ENCODE results near the gene EFNA1. TPM values are rescaled to one million over a fixed set of nuclear protein-coding genes. Genes with fewer than 3 reads are reported as not detected.

The EFNA1 gene
- total RNA-seq, 1 donor from 2014 or later = 144 TPM

DNA sequence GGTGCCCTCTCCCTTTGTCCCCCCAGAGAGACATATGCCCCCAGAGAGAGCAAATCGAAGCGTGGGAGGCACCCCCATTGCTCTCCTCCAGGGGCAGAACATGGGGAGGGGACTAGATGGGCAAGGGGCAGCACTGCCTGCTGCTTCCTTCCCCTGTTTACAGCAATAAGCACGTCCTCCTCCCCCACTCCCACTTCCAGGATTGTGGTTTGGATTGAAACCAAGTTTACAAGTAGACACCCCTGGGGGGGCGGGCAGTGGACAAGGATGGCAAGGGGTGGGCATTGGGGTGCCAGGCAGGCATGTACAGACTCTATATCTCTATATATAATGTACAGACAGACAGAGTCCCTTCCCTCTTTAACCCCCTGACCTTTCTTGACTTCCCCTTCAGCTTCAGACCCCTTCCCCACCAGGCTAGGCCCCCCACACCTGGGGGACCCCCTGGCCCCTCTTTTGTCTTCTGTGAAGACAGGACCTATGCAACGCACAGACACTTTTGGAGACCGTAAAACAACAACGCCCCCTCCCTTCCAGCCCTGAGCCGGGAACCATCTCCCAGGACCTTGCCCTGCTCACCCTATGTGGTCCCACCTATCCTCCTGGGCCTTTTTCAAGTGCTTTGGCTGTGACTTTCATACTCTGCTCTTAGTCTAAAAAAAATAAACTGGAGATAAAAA lies 40.7 kb upstream of the EFNA1 start:
- DNase-seq (no peak), ATAC-seq (no peak)
- Histone ChIP-seq H3K4me3 (no peak overlapping the region), H3K9me3 (no peaks in the 10 kb centered on the region), H3K27ac (no peak overlapping the region), H3K4me1 (peaks cover 40% of the 10 kb centered on the region), H3K36me3 (no peaks in the 10 kb centered on the region), H3K27me3 (ENCODE audit: low read depth) (peaks cover 25% of the 10 kb centered on the region)
- intact Hi-C loops (cut with DNase I) = no loop called here
- TF ChIP-seq, protein P1, sequence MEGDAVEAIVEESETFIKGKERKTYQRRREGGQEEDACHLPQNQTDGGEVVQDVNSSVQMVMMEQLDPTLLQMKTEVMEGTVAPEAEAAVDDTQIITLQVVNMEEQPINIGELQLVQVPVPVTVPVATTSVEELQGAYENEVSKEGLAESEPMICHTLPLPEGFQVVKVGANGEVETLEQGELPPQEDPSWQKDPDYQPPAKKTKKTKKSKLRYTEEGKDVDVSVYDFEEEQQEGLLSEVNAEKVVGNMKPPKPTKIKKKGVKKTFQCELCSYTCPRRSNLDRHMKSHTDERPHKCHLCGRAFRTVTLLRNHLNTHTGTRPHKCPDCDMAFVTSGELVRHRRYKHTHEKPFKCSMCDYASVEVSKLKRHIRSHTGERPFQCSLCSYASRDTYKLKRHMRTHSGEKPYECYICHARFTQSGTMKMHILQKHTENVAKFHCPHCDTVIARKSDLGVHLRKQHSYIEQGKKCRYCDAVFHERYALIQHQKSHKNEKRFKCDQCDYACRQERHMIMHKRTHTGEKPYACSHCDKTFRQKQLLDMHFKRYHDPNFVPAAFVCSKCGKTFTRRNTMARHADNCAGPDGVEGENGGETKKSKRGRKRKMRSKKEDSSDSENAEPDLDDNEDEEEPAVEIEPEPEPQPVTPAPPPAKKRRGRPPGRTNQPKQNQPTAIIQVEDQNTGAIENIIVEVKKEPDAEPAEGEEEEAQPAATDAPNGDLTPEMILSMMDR (IDR thresholded peaks at IDR 0.05) = no peak

DNA sequence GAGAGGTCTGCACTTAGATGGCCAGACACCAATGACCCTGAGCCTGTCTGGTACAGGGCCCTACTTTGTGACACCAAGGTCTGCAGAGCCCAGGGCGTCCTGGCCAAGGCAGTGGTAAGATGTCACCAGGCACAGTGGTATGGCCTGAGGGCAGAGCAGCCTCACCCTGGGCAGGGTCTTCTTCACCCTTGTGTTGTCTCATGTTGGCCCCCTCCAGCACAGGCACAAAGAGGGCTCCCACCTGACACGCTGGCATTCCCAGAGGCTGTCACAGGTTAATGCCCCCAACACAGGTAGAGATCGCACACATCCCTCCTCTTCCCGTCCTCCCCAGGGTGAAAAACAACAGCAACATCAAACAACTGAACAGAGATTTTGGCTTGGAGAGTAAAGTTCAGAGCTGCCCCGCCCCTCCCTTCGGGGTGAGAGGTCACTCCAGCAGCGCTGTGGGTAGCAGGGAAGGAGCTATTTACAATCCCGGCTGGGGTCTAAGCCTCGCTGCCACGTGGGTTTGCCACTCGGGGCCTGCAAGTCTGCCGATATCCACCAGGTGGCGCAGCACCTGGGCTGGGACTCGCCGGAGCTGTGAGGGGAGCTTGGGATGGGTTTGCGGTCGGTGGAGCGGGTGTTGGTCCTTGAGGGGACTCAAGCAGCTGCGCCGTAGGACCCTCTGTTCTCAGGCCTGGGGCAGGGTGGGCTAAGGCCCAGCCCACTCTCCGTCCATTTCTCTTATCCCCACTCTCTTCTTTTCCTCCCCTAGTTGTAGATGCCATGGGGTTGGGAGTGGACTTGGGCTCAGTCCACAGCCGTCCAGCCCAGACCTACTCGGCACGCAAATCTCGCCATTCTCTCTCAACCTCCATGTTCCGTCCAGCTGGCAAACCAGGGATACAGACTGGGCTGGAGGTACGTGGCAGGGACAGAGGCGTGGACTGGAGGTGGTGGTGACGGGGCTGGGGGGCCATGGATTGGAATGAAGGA lies 36.3 kb upstream of the EFNA1 start:
- H3K27ac ChIP-seq = no peak overlapping the region
- intact Hi-C loops (cut with DNase I) = loop anchor here (5.0 kb wide), 1 partner anchor 76 kb away; no protein-coding TSS in a partner anchor
- TF ChIP-seq, protein P1 (IDR thresholded peaks at IDR 0.05) = peak; percentile 99
- H3K36me3 ChIP-seq = no peaks in the 10 kb centered on the region
- no peaks in the 10 kb centered on the region for H3K9me3 ChIP-seq
- H3K4me3 ChIP-seq = peak overlapping the region; percentile 14
- peak; percentile 71 to 80 for ATAC-seq
- H3K27me3 ChIP-seq (ENCODE audit: low read depth) = no peaks in the 10 kb centered on the region
- DNase-seq = peak; percentile 86
- peaks cover 22% of the 10 kb centered on the region for H3K4me1 ChIP-seq

DNA sequence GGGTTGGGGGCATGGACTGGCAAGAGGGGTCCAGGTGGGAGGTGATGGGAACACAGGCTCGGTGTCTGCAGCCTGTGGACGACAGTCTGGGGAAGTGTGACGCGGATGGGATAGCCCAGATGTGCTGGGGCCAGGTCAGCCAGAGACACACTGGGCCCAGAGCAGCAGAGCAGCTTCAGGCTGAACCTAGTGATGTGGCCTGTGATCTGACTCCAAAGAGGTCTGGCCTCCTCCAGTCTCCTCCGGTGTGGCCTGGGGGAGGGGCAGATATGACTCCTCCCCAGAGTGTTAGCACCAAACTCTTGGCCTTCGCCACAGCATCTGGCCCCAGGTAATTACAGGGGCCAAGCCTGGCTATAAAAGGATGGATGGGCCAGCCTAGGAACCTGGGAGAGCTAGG lies 35.5 kb upstream of the EFNA1 start:
- Histone ChIP-seq H3K9me3 (no peaks in the 10 kb centered on the region), H3K27ac (no peak overlapping the region), H3K27me3 (ENCODE audit: low read depth) (no peaks in the 10 kb centered on the region), H3K4me1 (peaks cover 22% of the 10 kb centered on the region), H3K4me3 (no peak overlapping the region), H3K36me3 (no peaks in the 10 kb centered on the region)
- intact Hi-C loops (cut with DNase I) = loop anchor here (5.0 kb wide), 1 partner anchor 75 kb away; no protein-coding TSS in a partner anchor
- DNase-seq = no peak
- no peak for ATAC-seq
- TF ChIP-seq, protein P1 (IDR thresholded peaks at IDR 0.05) = no peak

DNA sequence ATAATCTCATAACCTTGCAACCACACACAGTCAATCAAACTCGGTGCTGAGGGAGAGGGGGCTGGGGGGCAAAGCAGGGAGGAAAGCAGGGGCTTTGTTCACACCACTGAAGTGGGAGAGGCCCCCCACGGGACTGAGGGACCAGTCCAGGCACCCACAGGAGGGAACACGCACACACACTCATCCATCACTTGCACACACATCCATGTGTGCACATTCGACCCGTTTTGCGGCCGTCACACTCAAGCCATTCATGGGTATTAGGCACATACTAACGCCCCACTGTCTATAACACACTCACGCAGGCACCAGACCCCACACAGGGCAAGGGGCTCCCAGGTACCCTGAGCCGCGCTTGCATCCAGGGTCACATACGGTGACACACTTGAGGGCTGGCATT lies 35.0 kb upstream of the EFNA1 start:
- no peaks in the 10 kb centered on the region for H3K27me3 ChIP-seq (ENCODE audit: low read depth)
- H3K4me1 ChIP-seq = peaks cover 22% of the 10 kb centered on the region
- intact Hi-C loops (cut with DNase I) = loop anchor here (5.0 kb wide), 1 partner anchor 75 kb away; no protein-coding TSS in a partner anchor
- H3K27ac ChIP-seq = no peak overlapping the region
- TF ChIP-seq, protein P1 (IDR thresholded peaks at IDR 0.05) = no peak
- no peaks in the 10 kb centered on the region for H3K9me3 ChIP-seq
- DNase-seq (no peak), ATAC-seq (no peak)
- H3K4me3 ChIP-seq = no peak overlapping the region
- no peaks in the 10 kb centered on the region for H3K36me3 ChIP-seq

DNA sequence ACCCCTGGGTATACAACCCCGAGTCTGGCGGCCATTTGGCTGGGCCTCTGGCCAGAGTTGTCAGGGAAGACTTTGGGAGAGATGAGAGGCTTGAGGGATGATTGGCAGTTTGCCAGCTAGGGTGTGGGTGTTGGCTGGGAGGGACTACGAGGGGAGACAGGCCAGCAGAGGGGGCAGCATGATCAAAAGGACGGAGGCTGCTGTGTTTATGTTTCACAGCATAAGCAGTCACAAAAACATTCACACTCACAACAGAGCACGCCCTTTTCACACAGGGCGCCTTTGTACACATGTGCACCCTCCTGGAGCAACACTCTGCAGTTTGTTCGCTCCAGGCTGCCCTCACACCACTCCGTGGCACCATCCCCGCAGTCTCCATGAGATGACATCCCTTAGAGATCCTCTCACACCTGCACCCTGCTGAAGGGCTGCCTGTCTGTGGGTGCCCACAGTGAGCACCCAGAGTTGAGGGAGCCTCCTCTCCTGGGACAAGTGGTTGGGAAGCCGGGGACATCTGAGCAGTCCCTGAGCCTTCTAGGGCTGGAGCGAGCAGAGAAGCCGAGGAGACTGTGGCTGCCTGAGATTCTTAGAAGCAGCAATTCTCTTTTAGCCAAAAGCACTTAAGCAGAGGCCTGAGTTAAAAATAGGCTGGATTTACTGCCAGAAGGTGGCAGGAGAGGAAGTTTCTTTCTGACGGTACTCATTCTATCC lies 33.6 kb upstream of the EFNA1 start:
- no peak overlapping the region for H3K4me3 ChIP-seq
- DNase-seq (no peak), ATAC-seq (peak; percentile 66 to 81)
- intact Hi-C loops (cut with DNase I) = loop anchor here (5.0 kb wide), 1 partner anchor 73 kb away; no protein-coding TSS in a partner anchor
- H3K9me3 ChIP-seq = no peaks in the 10 kb centered on the region
- TF ChIP-seq, protein P1 (IDR thresholded peaks at IDR 0.05) = peak; percentile 43
- H3K4me1 ChIP-seq = peaks cover 22% of the 10 kb centered on the region
- H3K36me3 ChIP-seq = no peaks in the 10 kb centered on the region
- H3K27ac ChIP-seq = peak overlapping the region; percentile 63
- H3K27me3 ChIP-seq (ENCODE audit: low read depth) = no peaks in the 10 kb centered on the region
